ENCODE results near the gene HSPA1L. TPM values are rescaled to one million over a fixed set of nuclear protein-coding genes. Genes with fewer than 3 reads are reported as not detected.

Gene HSPA1L
- total and polyA plus RNA-seq, 2 donors (not counting 3 experiments of a cell fraction or from before 2014, with no cell fraction given), result 0.32 to 0.77 TPM

GRCh38 chr6:31799781-31800180 is 15.3 kb downstream of the HSPA1L start:
- no peaks in the 10 kb centered on the region for H3K4me1 ChIP-seq (ENCODE audit: control insufficient read depth, extremely low read depth, insufficient read depth, low read length)
- H3K4me2 ChIP-seq (ENCODE audit: insufficient read depth, low read length), result no peak overlapping the region
- H3K9ac ChIP-seq (replicated peaks; ENCODE audit: extremely low read depth, insufficient read depth, low read length), result no peak overlapping the region
- H3K36me3 ChIP-seq (ENCODE audit: control insufficient read depth in 2 of 2, extremely low read depth in 1 of 2, insufficient read depth in 2 of 2, low read length in 2 of 2), result peaks cover 3% of the 10 kb centered on the region in 2 experiments
- BruUV-seq (replicated peaks), result no TSS peak
- intact Hi-C loops (cut with micrococcal nuclease) (no loop called here), dilution Hi-C loops (cut with MboI; ENCODE audit: extremely low pct_ligation_motif_present, low sequenced_read_pairs) (no loop called here)
- no peaks in the 10 kb centered on the region for H3K27me3 ChIP-seq (ENCODE audit: control insufficient read depth in 2 of 2, insufficient read depth in 2 of 2, low read length in 2 of 2)
- H3K9me1 ChIP-seq (replicated peaks; ENCODE audit: control insufficient read depth, extremely low read depth, insufficient read depth, low read length), result no peaks in the 10 kb centered on the region
- no peaks in the 10 kb centered on the region for H3K9me3 ChIP-seq (replicated peaks; ENCODE audit: control insufficient read depth, insufficient read depth, low read length)
- FAIRE-seq (no peak), DNase-seq (ENCODE audit: low read depth, low spot score) (no peak)
- no peak overlapping the region for H3K27ac ChIP-seq (ENCODE audit: insufficient read depth, low read depth, low read length)
- H3K4me3 ChIP-seq (replicated peaks in 1 of 3; ENCODE audit: insufficient read depth in 1 of 3, low read depth in 1 of 3, low read length in 3 of 3), result no peak overlapping the region
- CTCF ChIA-PET, result interaction anchor here (1.1 to 1.8 kb wide), 3 partner anchors 9 to 30 kb away, joined by 3 to 5 read pairs (median 4); no protein-coding TSS in a partner anchor
- peaks cover 14% of the 10 kb centered on the region for H3K79me2 ChIP-seq (ENCODE audit: control insufficient read depth, insufficient read depth, low read length)
- POLR2A ChIA-PET, result interaction anchor here (0.6 to 1.9 kb wide), 3 partner anchors 15 to 181 kb away, joined by 4 to 6 read pairs (median 4); partner anchors contain the start of genes HSPA1A, HSPA1B and HSPA1L
- TF ChIP-seq FOS (IDR thresholded peaks at IDR 0.05; ENCODE audit: borderline replicate concordance, insufficient read depth, low read length) (no peak), EZH2 (IDR thresholded peaks at IDR 0.05; ENCODE audit: borderline replicate concordance, low read depth, low read length, severe bottlenecking) (no peak), JUN (IDR thresholded peaks at IDR 0.05; ENCODE audit: borderline replicate concordance, insufficient read depth, insufficient read length, low read depth) (no peak), CTCF (IDR thresholded peaks at IDR 0.05; ENCODE audit: extremely low read depth in 1 of 2, insufficient read depth in 1 of 2, low read depth in 1 of 2, low read length in 2 of 2) (no peak)
- H4K20me1 ChIP-seq (replicated peaks; ENCODE audit: control insufficient read depth, extremely low read depth, insufficient read depth, low read length), result no peaks in the 10 kb centered on the region
- no peak overlapping the region for H2AFZ ChIP-seq (ENCODE audit: low read depth, low read length)

- no peaks in the 10 kb centered on the region for H3K36me3 ChIP-seq (ENCODE audit: control insufficient read depth in 2 of 2, extremely low read depth in 1 of 2, insufficient read depth in 2 of 2, low read length in 2 of 2)
- ChIA-PET POLR2A (no interaction called here), CTCF (interaction anchor here (2.5 kb wide), 1 partner anchor 17 kb away, joined by 18 read pairs; the partner anchor contains the start of genes HSPA1A and HSPA1L)
- H4K20me1 ChIP-seq (replicated peaks; ENCODE audit: control insufficient read depth, extremely low read depth, insufficient read depth, low read length), result no peaks in the 10 kb centered on the region
- no peak overlapping the region for H3K27ac ChIP-seq (ENCODE audit: insufficient read depth, low read depth, low read length)
- intact Hi-C loops (cut with micrococcal nuclease) (no loop called here), dilution Hi-C loops (cut with MboI; ENCODE audit: extremely low pct_ligation_motif_present, low sequenced_read_pairs) (no loop called here)
- no peaks in the 10 kb centered on the region for H3K9me1 ChIP-seq (replicated peaks; ENCODE audit: control insufficient read depth, extremely low read depth, insufficient read depth, low read length)
- peaks cover 13% of the 10 kb centered on the region for H3K4me1 ChIP-seq (ENCODE audit: control insufficient read depth, extremely low read depth, insufficient read depth, low read length)
- DNase-seq (ENCODE audit: low read depth, low spot score) (no peak), FAIRE-seq (no peak)
- no peak overlapping the region for H2AFZ ChIP-seq (ENCODE audit: low read depth, low read length)
- no TSS peak for BruUV-seq (replicated peaks)
- H3K4me2 ChIP-seq (ENCODE audit: insufficient read depth, low read length), result no peak overlapping the region
- H3K79me2 ChIP-seq (ENCODE audit: control insufficient read depth, insufficient read depth, low read length), result peaks cover 18% of the 10 kb centered on the region
- H3K27me3 ChIP-seq (ENCODE audit: control insufficient read depth in 2 of 2, insufficient read depth in 2 of 2, low read length in 2 of 2), result no peaks in the 10 kb centered on the region
- H3K4me3 ChIP-seq (replicated peaks in 1 of 3; ENCODE audit: insufficient read depth in 1 of 3, low read depth in 1 of 3, low read length in 3 of 3), result no peak overlapping the region
- TF ChIP-seq GATA2 (IDR thresholded peaks at IDR 0.05; ENCODE audit: insufficient read depth, insufficient read length, low read depth, low read length) (no peak), JUN (IDR thresholded peaks at IDR 0.05; ENCODE audit: borderline replicate concordance, insufficient read depth, insufficient read length, low read depth) (no peak), EZH2 (IDR thresholded peaks at IDR 0.05; ENCODE audit: borderline replicate concordance, low read depth, low read length, severe bottlenecking) (no peak), MYC (IDR thresholded peaks at IDR 0.05; ENCODE audit: low read depth, low read length) (no peak), POLR2A (IDR thresholded peaks at IDR 0.05; ENCODE audit: low read depth, low read length) (no peak), CTCF (IDR thresholded peaks at IDR 0.05; ENCODE audit: extremely low read depth in 1 of 2, insufficient read depth in 1 of 2, low read depth in 1 of 2, low read length in 2 of 2) (no peak), FOS (IDR thresholded peaks at IDR 0.05; ENCODE audit: borderline replicate concordance, insufficient read depth, low read length) (no peak), MAX (IDR thresholded peaks at IDR 0.05; ENCODE audit: insufficient read depth, insufficient read length) (no peak), POLR2AphosphoS5 (IDR thresholded peaks at IDR 0.05; ENCODE audit: insufficient read depth, low read depth, low read length) (no peak)
- H3K9ac ChIP-seq (replicated peaks; ENCODE audit: extremely low read depth, insufficient read depth, low read length), result no peak overlapping the region
- H3K9me3 ChIP-seq (replicated peaks; ENCODE audit: control insufficient read depth, insufficient read depth, low read length), result no peaks in the 10 kb centered on the region
Observed at GRCh38 chr6:31797588-31797987, 17.5 kb downstream of the HSPA1L start.
